ENCODE measurements around the gene BTBD2.

GRCh38 chr19:2040647-2041432 lies 25.3 kb upstream of the BTBD2 start:
- TF ChIP-seq RBBP5 (conservative IDR thresholded peaks at IDR 0.05) (no peak), POLR2A (IDR thresholded peaks at IDR 0.05; ENCODE audit: low read depth, low read length) (peak; percentile 56), CEBPB (IDR thresholded peaks at IDR 0.05; ENCODE audit: borderline replicate concordance in 1 of 2, low read depth in 2 of 2, low read length in 2 of 2) (no peak)
- TF ChIP-seq, protein P1, sequence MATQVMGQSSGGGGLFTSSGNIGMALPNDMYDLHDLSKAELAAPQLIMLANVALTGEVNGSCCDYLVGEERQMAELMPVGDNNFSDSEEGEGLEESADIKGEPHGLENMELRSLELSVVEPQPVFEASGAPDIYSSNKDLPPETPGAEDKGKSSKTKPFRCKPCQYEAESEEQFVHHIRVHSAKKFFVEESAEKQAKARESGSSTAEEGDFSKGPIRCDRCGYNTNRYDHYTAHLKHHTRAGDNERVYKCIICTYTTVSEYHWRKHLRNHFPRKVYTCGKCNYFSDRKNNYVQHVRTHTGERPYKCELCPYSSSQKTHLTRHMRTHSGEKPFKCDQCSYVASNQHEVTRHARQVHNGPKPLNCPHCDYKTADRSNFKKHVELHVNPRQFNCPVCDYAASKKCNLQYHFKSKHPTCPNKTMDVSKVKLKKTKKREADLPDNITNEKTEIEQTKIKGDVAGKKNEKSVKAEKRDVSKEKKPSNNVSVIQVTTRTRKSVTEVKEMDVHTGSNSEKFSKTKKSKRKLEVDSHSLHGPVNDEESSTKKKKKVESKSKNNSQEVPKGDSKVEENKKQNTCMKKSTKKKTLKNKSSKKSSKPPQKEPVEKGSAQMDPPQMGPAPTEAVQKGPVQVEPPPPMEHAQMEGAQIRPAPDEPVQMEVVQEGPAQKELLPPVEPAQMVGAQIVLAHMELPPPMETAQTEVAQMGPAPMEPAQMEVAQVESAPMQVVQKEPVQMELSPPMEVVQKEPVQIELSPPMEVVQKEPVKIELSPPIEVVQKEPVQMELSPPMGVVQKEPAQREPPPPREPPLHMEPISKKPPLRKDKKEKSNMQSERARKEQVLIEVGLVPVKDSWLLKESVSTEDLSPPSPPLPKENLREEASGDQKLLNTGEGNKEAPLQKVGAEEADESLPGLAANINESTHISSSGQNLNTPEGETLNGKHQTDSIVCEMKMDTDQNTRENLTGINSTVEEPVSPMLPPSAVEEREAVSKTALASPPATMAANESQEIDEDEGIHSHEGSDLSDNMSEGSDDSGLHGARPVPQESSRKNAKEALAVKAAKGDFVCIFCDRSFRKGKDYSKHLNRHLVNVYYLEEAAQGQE (IDR thresholded peaks at IDR 0.05; ENCODE audit: low read depth, low read length), result no peak
